NT2/D1 (cell line): ENCODE data around the gene MINK1.
"Not testable (repeated sequence)": the region's sequence is repeated elsewhere in the genome, so short reads cannot be mapped to it uniquely, and the experiment has no call there.

Experiments
- DNase-seq: peaks from one replicate; pipeline ENCODE4 v3.0.0-alpha.2; 2011; ENCODE audit warnings: low read depth, low spot score
- H3K27me3 ChIP-seq: 2 replicates; pipeline ENCODE4 v1.6.0; 2011; ENCODE audit warnings: mild to moderate bottlenecking; ENCODE audit not compliant: insufficient read length, insufficient read depth
- H3K36me3 ChIP-seq: 2 replicates; pipeline ENCODE4 v1.6.1; 2011; ENCODE audit warnings: mild to moderate bottlenecking, low read length, mixed read lengths; ENCODE audit not compliant: insufficient read depth, insufficient read length
- H3K4me1 ChIP-seq: 2 replicates; pipeline ENCODE4 v1.5.1; 2011; ENCODE audit not compliant: insufficient read depth, insufficient read length
- H3K4me3 ChIP-seq: 2 replicates; pipeline ENCODE4 v1.5.1; 2011; ENCODE audit warnings: low read depth; ENCODE audit not compliant: insufficient read length
- H3K9ac ChIP-seq: 2 replicates; pipeline ENCODE4 v1.6.0; 2011; ENCODE audit warnings: low read depth; ENCODE audit not compliant: insufficient read length
- H3K9me3 ChIP-seq: 2 replicates; pipeline ENCODE4 v1.5.1; 2011; ENCODE audit warnings: mild to moderate bottlenecking, low read length; ENCODE audit not compliant: insufficient read depth
- SUZ12 ChIP-seq: IDR thresholded peaks from 2 replicates; pipeline ENCODE4 v1.6.1; 2011; ENCODE audit not compliant: insufficient read length, insufficient read depth; ENCODE audit errors: extremely low read depth
- YY1 ChIP-seq: IDR thresholded peaks from 2 replicates; pipeline ENCODE4 v1.6.1; 2011; ENCODE audit not compliant: insufficient read length, insufficient read depth
- ZNF274 ChIP-seq: IDR thresholded peaks from 2 replicates; pipeline ENCODE4 v1.6.1; 2011; ENCODE audit warnings: mild to moderate bottlenecking, low read depth, low read length

Gene MINK1

DNA sequence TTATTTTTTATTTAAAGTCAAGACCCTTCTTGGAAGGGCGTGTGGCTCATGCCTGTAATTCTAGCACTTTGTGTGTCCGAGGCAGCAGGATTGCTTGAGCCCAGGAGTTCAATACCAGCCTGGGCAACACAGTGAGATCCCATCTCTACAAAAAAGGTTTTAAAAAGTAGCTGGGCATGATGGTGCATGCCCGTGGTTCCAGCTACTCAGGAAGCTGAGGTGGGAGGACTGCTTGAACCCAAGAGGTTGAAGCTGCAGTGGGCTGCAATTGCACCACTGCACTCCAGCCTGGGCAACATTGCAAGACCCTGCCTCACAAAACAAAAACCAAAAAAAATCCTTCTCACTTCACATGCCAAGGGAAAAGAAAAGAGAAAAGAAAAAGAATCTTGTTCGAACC lies 29.6 kb downstream of the MINK1 start:
- Histone ChIP-seq H3K9me3 (no peaks in the 10 kb centered on the region), H3K4me3 (no peak overlapping the region), H3K36me3 (peaks cover 8% of the 10 kb centered on the region), H3K4me1 (peaks cover 11% of the 10 kb centered on the region), H3K9ac (no peak overlapping the region), H3K27me3 (no peaks in the 10 kb centered on the region)
- TF ChIP-seq ZNF274 (no peak), SUZ12 (no peak), YY1 (no peak)
- DNase-seq: no peak

DNA sequence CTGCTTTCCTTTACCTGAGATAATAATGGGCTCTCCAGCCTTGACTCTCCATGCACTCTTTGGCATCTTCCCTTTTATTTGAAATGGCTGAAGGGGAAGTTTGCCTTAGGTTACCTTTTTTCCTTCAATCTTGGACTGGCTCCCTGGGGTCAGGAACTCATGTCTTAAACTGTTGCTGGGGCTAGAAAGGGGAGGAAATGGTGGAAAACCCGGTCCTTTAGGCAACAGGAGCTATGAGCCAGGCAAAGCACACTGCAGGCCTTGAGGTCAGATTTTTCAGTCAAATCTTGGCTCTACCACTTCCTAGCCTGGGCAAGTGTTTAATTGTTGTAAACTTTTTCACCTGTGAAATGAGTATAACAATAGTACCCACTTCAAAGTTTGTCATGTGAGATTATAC lies 30.2 kb downstream of the MINK1 start:
- H3K27me3 ChIP-seq: no peaks in the 10 kb centered on the region
- H3K4me1 ChIP-seq: peaks cover 10% of the 10 kb centered on the region
- no peak for DNase-seq
- peaks cover 8% of the 10 kb centered on the region for H3K36me3 ChIP-seq
- no peak overlapping the region for H3K9ac ChIP-seq
- H3K9me3 ChIP-seq: no peaks in the 10 kb centered on the region
- H3K4me3 ChIP-seq: no peak overlapping the region
- no peak for TF ChIP-seq ZNF274
- no peak for TF ChIP-seq SUZ12
- TF ChIP-seq YY1: no peak

DNA sequence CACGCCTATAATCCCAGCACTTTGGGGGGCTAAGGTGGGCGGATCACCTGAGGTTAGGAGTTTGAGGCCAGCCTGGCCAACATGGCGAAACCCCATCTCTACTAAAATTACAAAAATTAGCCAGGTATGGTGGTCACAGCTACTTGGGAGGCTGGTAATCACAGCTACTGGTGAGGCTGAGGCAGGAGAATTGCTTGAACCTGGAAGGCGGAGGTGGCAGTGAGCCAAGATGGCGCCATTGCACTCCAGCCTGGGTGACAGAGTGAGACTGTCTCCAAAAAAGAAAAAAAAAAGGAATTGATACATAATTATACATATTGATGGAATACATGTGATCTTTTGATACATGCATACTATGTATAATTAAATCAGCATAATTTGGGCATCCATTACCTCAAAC lies 34.4 kb downstream of the MINK1 start:
- not testable (repeated sequence) for H3K9ac ChIP-seq, H3K4me1 ChIP-seq, H3K27me3 ChIP-seq, H3K36me3 ChIP-seq, DNase-seq, H3K4me3 ChIP-seq, H3K9me3 ChIP-seq

DNA sequence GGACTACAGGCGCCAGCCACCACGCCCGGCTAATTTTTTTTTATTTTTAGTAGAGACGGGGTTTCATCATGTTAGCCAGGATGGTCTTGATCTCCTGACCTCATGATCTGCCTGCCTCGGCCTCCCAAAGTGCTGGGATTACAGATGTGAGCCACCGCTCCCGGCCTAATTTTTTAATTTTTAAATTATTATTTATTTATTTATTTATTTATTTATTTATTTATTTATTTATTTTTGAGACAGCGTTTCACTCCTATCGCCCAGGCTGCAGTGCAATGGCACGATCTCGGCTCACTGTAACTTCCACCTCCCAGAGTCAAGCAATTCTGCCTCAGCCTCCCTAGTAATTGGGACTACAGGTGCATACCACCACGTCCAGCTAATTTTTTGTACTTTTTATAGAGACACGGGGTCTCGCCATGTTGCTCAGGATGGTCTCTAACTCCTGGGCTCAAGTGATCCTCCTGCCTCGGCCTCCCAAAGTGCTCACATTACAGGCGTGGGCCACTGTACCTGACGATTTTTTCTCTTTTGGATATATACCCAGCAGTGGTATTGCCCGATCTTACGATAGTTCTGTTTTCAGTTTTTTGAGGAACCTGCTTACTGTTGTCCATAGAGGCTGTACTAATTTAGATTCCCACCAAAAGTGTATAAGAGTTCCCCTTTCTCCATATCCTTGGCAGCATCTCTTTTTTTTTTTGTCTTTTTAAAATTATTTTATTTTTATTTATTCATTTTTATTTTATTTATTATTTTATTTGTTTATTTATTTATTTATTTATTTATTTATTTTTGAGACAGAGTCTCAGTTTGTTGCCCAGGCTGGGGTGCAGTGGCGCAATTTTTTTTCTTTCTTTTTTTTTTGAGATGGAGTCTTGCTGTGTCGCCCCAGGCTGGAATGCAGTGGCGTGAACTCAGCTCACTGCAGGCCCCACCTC lies 36.2 kb downstream of the MINK1 start:
- DNase-seq, H3K9ac ChIP-seq, H3K27me3 ChIP-seq, H3K4me3 ChIP-seq, H3K36me3 ChIP-seq, H3K9me3 ChIP-seq, H3K4me1 ChIP-seq: not testable (repeated sequence)

DNA sequence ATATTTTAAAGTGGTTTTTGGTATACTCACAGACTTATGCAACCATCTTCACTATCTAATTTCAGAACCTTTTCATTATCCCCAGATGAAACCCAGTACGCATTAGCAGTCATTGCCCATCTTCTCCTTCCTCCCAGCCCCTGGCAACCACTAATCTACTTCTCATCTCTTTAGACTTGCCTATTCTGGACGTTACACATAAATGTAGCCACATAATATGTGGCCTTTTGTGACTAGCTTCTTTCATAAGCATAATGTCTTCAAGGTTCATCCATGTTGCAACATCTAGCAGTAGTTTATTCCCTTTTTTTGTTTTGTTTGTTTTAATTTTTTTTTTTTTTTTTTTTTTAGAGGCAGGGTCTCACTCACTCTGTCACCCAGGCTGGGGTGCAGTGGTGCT lies 37.7 kb downstream of the MINK1 start:
- no peak overlapping the region for H3K4me3 ChIP-seq
- H3K36me3 ChIP-seq: no peaks in the 10 kb centered on the region
- H3K9ac ChIP-seq: no peak overlapping the region
- no peak for DNase-seq
- TF ChIP-seq ZNF274: no peak
- no peak for TF ChIP-seq SUZ12
- TF ChIP-seq YY1: no peak
- H3K27me3 ChIP-seq: no peaks in the 10 kb centered on the region
- no peaks in the 10 kb centered on the region for H3K9me3 ChIP-seq
- no peaks in the 10 kb centered on the region for H3K4me1 ChIP-seq

DNA sequence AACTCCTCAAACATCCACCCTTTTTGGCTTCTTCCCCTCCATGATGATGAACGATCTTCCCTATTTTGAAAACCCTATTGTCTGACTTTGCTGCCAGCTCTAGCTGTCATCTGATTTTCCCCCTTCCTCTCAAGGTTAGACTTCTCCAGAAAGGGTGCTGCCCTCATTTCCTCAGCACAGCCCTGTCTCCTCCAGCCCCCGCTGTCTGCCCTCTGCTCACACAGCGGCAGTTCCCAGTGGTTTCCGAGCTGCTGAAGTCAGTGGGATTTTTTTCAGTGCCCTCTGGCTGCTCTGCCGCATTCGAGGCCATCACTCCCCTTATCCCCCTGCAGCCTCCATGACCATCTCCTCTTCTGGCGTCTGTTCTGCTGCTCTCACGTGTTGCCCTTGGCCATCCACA lies 39.6 kb downstream of the MINK1 start:
- TF ChIP-seq YY1 (no peak), SUZ12 (no peak), ZNF274 (no peak)
- H3K4me3 ChIP-seq: no peak overlapping the region
- DNase-seq: no peak
- no peaks in the 10 kb centered on the region for H3K9me3 ChIP-seq
- H3K27me3 ChIP-seq: no peaks in the 10 kb centered on the region
- H3K4me1 ChIP-seq: peaks cover 2% of the 10 kb centered on the region
- H3K9ac ChIP-seq: no peak overlapping the region
- no peaks in the 10 kb centered on the region for H3K36me3 ChIP-seq

DNA sequence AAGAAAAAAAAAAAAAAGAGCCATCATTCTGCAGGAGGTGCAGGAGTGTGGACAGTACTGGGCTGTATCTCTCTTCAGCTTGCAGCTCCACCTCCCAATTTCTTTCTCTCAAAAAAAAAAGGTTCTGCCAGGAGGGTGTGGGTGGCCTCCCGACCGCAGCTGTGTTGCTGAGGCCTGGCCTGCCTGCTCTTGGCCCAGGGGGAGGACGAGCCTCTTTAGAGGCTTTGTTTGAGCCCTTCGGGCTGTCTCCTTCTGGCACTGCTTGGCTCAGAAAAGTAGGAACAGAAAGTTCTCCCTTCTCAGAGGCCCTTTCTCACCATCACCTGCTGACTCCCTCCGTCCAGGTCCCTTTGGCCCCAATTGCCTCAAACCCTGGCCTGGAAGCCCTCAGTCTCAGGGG lies 43.9 kb downstream of the MINK1 start:
- Histone ChIP-seq H3K9ac (no peak overlapping the region), H3K4me1 (peaks cover 2% of the 10 kb centered on the region), H3K9me3 (no peaks in the 10 kb centered on the region), H3K4me3 (no peak overlapping the region), H3K36me3 (peaks cover 9% of the 10 kb centered on the region), H3K27me3 (no peaks in the 10 kb centered on the region)
- TF ChIP-seq SUZ12: no peak
- TF ChIP-seq YY1: no peak
- TF ChIP-seq ZNF274: no peak
- no peak for DNase-seq
